MM.1S (cell line): ENCODE data around the gene TTC13.

ENCODE experiments used
- DNase-seq: peaks from one replicate; pipeline ENCODE4 v3.0.0-alpha.2; 2015
- H2AFZ ChIP-seq: fragments of 300-600 bp; sonication (generic); 2 replicates; pipeline ENCODE4 v1.6.0; 2016; ENCODE audit warnings: antibody characterized with exemption, low read length
- H3F3A ChIP-seq: fragments of 300-600 bp; sonication (generic); 2 replicates; pipeline ENCODE4 v1.6.1; 2016; ENCODE audit warnings: mild to moderate bottlenecking, antibody characterized with exemption, low read length, moderate library complexity, mixed read lengths; ENCODE audit not compliant: insufficient read depth
- H3K27ac ChIP-seq: fragments of 300-600 bp; sonication (generic); 2 replicates; pipeline ENCODE4 v1.5.1; 2016; ENCODE audit warnings: mild to moderate bottlenecking, low read length
- H3K27me3 ChIP-seq: fragments of 300-600 bp; sonication (generic); replicated peaks from 2 replicates; pipeline ENCODE4 v1.6.0; 2016; ENCODE audit warnings: low read length; ENCODE audit not compliant: insufficient read depth
- H3K36me3 ChIP-seq: fragments of 300-600 bp; sonication (generic); replicated peaks from 2 replicates; pipeline ENCODE4 v1.6.1; 2016; ENCODE audit warnings: mild to moderate bottlenecking, low read length, mixed read lengths; ENCODE audit not compliant: insufficient read depth
- H3K4me1 ChIP-seq: fragments of 300-600 bp; sonication (generic); 2 replicates; pipeline ENCODE4 v1.6.1; 2016; ENCODE audit warnings: low read length, mixed read lengths
- H3K4me2 ChIP-seq: fragments of 300-600 bp; sonication (generic); 2 replicates; pipeline ENCODE4 v1.6.0; 2016; ENCODE audit warnings: low read depth, low read length
- H3K4me3 ChIP-seq: fragments of 300-600 bp; sonication (generic); 2 replicates; pipeline ENCODE4 v1.5.1; 2016; ENCODE audit warnings: low read length, mixed read lengths
- H3K79me2 ChIP-seq: fragments of 300-600 bp; sonication (generic); 2 replicates; pipeline ENCODE4 v1.6.1; 2016; ENCODE audit warnings: mixed run types, low read length, mixed read lengths
- H3K9ac ChIP-seq: fragments of 300-600 bp; sonication (generic); 2 replicates; pipeline ENCODE4 v1.6.1; 2016; ENCODE audit warnings: low read length, mixed read lengths
- H3K9me2 ChIP-seq: fragments of 300-600 bp; sonication (generic); replicated peaks from 2 replicates; pipeline ENCODE4 v1.6.1; 2016; ENCODE audit warnings: mild to moderate bottlenecking, low read length, mixed read lengths; ENCODE audit not compliant: insufficient read depth
- H3K9me3 ChIP-seq: fragments of 300-600 bp; sonication (generic); replicated peaks from 2 replicates; pipeline ENCODE4 v1.6.1; 2016; ENCODE audit warnings: mild to moderate bottlenecking, low read length, mixed read lengths; ENCODE audit not compliant: insufficient read depth
- H4K20me1 ChIP-seq: fragments of 300-600 bp; sonication (generic); 2 replicates; pipeline ENCODE4 v1.6.1; 2016; ENCODE audit warnings: mild to moderate bottlenecking, low read length, moderate library complexity, mixed read lengths; ENCODE audit not compliant: insufficient read depth
- EZH2 ChIP-seq: fragments of 300-600 bp; sonication (generic); optimal IDR thresholded peaks from 2 replicates; pipeline ENCODE3; 2017; ENCODE audit warnings: low read depth, mild to moderate bottlenecking, antibody characterized with exemption, low read length, mixed read lengths
- EZH2phosphoT487 ChIP-seq: fragments of 300-600 bp; sonication (generic); IDR thresholded peaks from 2 replicates; pipeline ENCODE4 v1.6.1; 2018; ENCODE audit warnings: antibody characterized with exemption, low read length
- TF ChIP-seq, protein P1 (sequence below): fragments of 300-600 bp; sonication (generic); IDR thresholded peaks from 2 replicates; pipeline ENCODE4 v1.5.1; 2016; ENCODE audit warnings: antibody characterized with exemption, low read length, mixed read lengths

The TTC13 gene

DNA sequence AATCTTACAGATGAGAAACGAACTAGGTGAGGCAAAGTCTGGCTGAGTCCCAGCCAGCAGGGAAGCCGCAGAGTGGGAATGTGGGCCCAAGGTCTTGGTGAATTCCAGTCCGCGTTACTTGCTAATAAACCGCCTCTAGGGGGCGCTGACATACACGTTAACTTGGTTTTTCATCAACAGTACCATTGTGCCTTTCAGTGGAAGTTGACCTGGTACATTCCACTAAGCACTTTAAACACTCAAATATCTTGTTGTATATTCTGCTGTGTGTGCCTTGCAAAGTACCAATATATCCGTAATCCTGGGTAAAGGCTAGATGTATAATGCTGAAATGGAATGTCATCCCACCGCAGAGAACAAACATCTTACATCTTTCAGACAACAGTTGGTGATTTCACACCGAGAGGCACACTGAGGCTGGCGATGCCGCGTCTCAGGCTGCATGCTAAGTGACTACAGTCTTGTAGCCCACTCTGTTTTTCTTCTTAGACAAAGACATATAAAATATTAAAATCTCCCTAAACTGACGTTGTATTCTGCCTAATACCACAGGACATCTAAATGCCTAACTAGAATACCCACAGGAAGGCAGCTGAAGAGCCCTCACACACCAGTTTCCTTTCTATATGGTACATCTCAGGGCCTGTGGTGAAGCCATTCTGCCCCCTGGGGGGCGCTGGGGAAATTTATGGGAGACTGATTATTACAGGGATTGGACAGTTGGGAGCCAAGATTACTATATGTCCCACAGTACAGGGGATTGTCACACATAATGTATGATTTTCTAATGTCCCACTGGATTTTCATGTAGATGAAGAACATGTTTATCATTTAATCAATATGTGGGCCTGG lies 61.2 kb downstream of the TTC13 start:
- H3K4me1 ChIP-seq: no peaks in the 10 kb centered on the region
- peak; percentile 81 for DNase-seq
- H3K4me3 ChIP-seq: no peak overlapping the region
- no peaks in the 10 kb centered on the region for H3K27me3 ChIP-seq
- no peak overlapping the region for H3K27ac ChIP-seq
- no peaks in the 10 kb centered on the region for H3K79me2 ChIP-seq
- no peak for TF ChIP-seq EZH2phosphoT487
- TF ChIP-seq, protein P1, sequence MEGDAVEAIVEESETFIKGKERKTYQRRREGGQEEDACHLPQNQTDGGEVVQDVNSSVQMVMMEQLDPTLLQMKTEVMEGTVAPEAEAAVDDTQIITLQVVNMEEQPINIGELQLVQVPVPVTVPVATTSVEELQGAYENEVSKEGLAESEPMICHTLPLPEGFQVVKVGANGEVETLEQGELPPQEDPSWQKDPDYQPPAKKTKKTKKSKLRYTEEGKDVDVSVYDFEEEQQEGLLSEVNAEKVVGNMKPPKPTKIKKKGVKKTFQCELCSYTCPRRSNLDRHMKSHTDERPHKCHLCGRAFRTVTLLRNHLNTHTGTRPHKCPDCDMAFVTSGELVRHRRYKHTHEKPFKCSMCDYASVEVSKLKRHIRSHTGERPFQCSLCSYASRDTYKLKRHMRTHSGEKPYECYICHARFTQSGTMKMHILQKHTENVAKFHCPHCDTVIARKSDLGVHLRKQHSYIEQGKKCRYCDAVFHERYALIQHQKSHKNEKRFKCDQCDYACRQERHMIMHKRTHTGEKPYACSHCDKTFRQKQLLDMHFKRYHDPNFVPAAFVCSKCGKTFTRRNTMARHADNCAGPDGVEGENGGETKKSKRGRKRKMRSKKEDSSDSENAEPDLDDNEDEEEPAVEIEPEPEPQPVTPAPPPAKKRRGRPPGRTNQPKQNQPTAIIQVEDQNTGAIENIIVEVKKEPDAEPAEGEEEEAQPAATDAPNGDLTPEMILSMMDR: peak; percentile 87
- TF ChIP-seq EZH2: no peak
- no peaks in the 10 kb centered on the region; the same call in 1 of the 2 replicates for H3K36me3 ChIP-seq
- H3K9me2 ChIP-seq: no peaks in the 10 kb centered on the region
- H4K20me1 ChIP-seq: no peaks in the 10 kb centered on the region
- H3K9me3 ChIP-seq: no peaks in the 10 kb centered on the region
- H3K9ac ChIP-seq: no peak overlapping the region
- H3K4me2 ChIP-seq: no peak overlapping the region
- no peak overlapping the region for H2AFZ ChIP-seq
- H3F3A ChIP-seq: no peaks in the 10 kb centered on the region

DNA sequence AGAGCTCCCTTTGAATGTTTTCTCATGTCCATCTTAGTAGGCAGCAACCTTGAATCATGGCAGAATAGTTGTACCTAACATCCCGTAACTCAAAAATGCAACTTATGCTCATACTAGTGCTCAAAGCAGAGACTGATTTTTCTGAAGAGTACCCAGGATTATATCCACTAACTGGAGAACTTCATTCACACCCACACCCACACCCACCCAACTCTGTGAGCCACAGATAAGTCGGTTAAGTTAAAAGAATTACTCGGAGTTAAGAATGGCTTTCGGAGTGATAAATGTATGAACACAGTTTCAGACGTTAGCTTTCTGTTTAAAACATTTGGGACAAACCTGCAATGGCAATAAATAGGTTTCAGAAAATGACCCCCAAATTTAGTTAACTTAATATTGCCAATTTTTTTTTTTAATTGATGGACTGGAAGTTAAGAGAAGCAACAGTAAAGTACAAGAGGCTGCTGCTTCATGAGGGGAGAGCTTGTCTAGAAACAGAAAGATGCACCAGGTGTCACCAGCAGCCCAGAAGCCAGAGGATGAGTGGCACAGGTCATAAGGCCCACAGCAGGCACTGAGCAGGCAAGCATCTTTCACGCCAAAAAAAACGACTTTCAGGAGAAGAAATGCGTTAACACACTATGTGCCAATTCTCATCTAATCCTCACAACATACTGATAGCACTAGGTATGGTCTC lies 61.9 kb downstream of the TTC13 start:
- H3K9me3 ChIP-seq: no peaks in the 10 kb centered on the region
- no peaks in the 10 kb centered on the region for H3K27me3 ChIP-seq
- H3K4me1 ChIP-seq: no peaks in the 10 kb centered on the region
- H3K27ac ChIP-seq: no peak overlapping the region
- H3F3A ChIP-seq: no peaks in the 10 kb centered on the region
- H3K4me3 ChIP-seq: no peak overlapping the region
- no peaks in the 10 kb centered on the region for H3K79me2 ChIP-seq
- H3K9ac ChIP-seq: no peak overlapping the region
- no peak overlapping the region for H3K4me2 ChIP-seq
- TF ChIP-seq, protein P1: no peak
- no peak for TF ChIP-seq EZH2phosphoT487
- TF ChIP-seq EZH2: no peak
- no peaks in the 10 kb centered on the region for H4K20me1 ChIP-seq
- H2AFZ ChIP-seq: no peak overlapping the region
- DNase-seq: no peak
- H3K36me3 ChIP-seq: no peaks in the 10 kb centered on the region; the same call in 1 of the 2 replicates
- no peaks in the 10 kb centered on the region for H3K9me2 ChIP-seq

GRCh38 chr1:230915078-230915477 lies 63.6 kb downstream of the TTC13 start:
- no peaks in the 10 kb centered on the region for H4K20me1 ChIP-seq
- H3F3A ChIP-seq: no peaks in the 10 kb centered on the region
- no peak overlapping the region for H2AFZ ChIP-seq
- H3K9ac ChIP-seq: no peak overlapping the region
- no peaks in the 10 kb centered on the region for H3K9me2 ChIP-seq
- no peak overlapping the region for H3K4me3 ChIP-seq
- no peaks in the 10 kb centered on the region; the same call in 1 of the 2 replicates for H3K36me3 ChIP-seq
- H3K27ac ChIP-seq: no peak overlapping the region
- no peaks in the 10 kb centered on the region for H3K27me3 ChIP-seq
- no peaks in the 10 kb centered on the region for H3K9me3 ChIP-seq
- H3K4me2 ChIP-seq: no peak overlapping the region
- no peak for DNase-seq
- no peaks in the 10 kb centered on the region for H3K79me2 ChIP-seq
- H3K4me1 ChIP-seq: no peaks in the 10 kb centered on the region
- TF ChIP-seq, protein P1: no peak
- TF ChIP-seq EZH2 (no peak), EZH2phosphoT487 (no peak)
